Aorta (tissue), 4 donors: ENCODE results near the gene CNNM2. TPM values are rescaled to one million over a fixed set of nuclear protein-coding genes. Genes with fewer than 3 reads are reported as not detected.

ENCODE experiments used
- polyA plus RNA-seq, 2 donors: library from polyadenylated mRNA; stranded (reverse); fragments of 200-250 nt; gene quantifications; one replicate each; pipeline ENCODE4 v1.2.3, GENCODE V29; 2013
- total RNA-seq, 2 donors: library from RNA; stranded (reverse); fragmentation: NEBNext Ultra II Directional; extraction: Animal tissue kit (Norgen Biotek cat#: 25700); gene quantifications; one replicate each; pipeline ENCODE4 v1.2.1, GENCODE V29; 2021
- donor health status: healthy with polysubstance abuse.
- donor health status: Bipolar disorder and iron deficiency.
- donor health status: DM: no; HTN: no; CAD: no.
- donor health status: DM: yes; HTN: yes; CAD: no.

The CNNM2 gene
- total and polyA plus RNA-seq, 4 donors = 3.0 to 30.8 (median 9.6) TPM

Other genes starting within 250 kb of the CNNM2 start
- gene ARL3, start 203.9 kb upstream of the CNNM2 start, total RNA-seq = 1 to 10 TPM; 8.2 to 8.6 TPM
- gene ARL3, start 203.9 kb upstream of the CNNM2 start, polyA plus RNA-seq = 10 to 100 TPM; 17.3 to 18.9 TPM
- gene SFXN2, start 203.7 kb upstream of the CNNM2 start, total RNA-seq = 1 to 10 TPM; 5.1 to 8.3 TPM
- gene SFXN2, start 203.7 kb upstream of the CNNM2 start, polyA plus RNA-seq = 1 to 10 TPM; 3.2 to 3.5 TPM
- gene WBP1L, start 174.3 kb upstream of the CNNM2 start, total RNA-seq = 10 to 100 TPM; 81.1 to 84.7 TPM
- gene WBP1L, start 174.3 kb upstream of the CNNM2 start, polyA plus RNA-seq = 10 to 100 TPM; 22.4 to 41.7 TPM
- under 1 TPM in 1 of 2 donors, not detected in 1; 0.55 TPM for gene CYP17A1, start 80.9 kb upstream of the CNNM2 start, total RNA-seq
- gene CYP17A1, start 80.9 kb upstream of the CNNM2 start, polyA plus RNA-seq = 1 to 10 TPM in 1 of 2 donors, under 1 TPM in 1; 0.25 to 1.3 TPM
- 10 to 100 TPM; 17.6 to 24.4 TPM for gene BORCS7, start 64.0 kb upstream of the CNNM2 start, total RNA-seq
- gene BORCS7, start 64.0 kb upstream of the CNNM2 start, polyA plus RNA-seq = 10 to 100 TPM; 25.7 to 47.0 TPM
- gene AS3MT, start 48.8 kb upstream of the CNNM2 start, total RNA-seq = 1 to 10 TPM; 1.2 to 3.1 TPM
- gene AS3MT, start 48.8 kb upstream of the CNNM2 start, polyA plus RNA-seq = 1 to 10 TPM; 4.1 to 4.8 TPM